HEK293T (cell line): ENCODE results near the gene CNGA3.

Experiments used
- BHLHE40 ChIP-seq: fragments of 450-650 bp; IDR thresholded peaks from 2 replicates; pipeline ENCODE4 v1.6.1; 2016; ENCODE audit warnings: mild to moderate bottlenecking, moderate library complexity, borderline replicate concordance
- CTBP1 ChIP-seq: fragments of 450-650 bp; IDR thresholded peaks from 2 replicates; pipeline ENCODE4 v1.6.1; 2016; ENCODE audit warnings: borderline replicate concordance
- ELF4 ChIP-seq: fragments of 450-650 bp; IDR thresholded peaks from 2 replicates; pipeline ENCODE4 v1.6.1; 2017; ENCODE audit warnings: antibody characterized with exemption
- FOXA1 ChIP-seq: fragments of 450-650 bp; IDR thresholded peaks from 2 replicates; pipeline ENCODE4 v1.6.1; 2016; ENCODE audit warnings: mild to moderate bottlenecking
- FOXK2 ChIP-seq: fragments of 450-650 bp; IDR thresholded peaks from 2 replicates; pipeline ENCODE4 v1.6.1; 2016; ENCODE audit warnings: mild to moderate bottlenecking
- FOXM1 ChIP-seq: fragments of 450-650 bp; IDR thresholded peaks from 2 replicates; pipeline ENCODE4 v1.6.1; 2017; ENCODE audit warnings: mild to moderate bottlenecking, borderline replicate concordance
- HDGF ChIP-seq: fragments of 450-650 bp; IDR thresholded peaks from 2 replicates; pipeline ENCODE4 v1.6.1; 2017; ENCODE audit warnings: antibody characterized with exemption, borderline replicate concordance
- L3MBTL2 ChIP-seq: fragments of 450-650 bp; conservative IDR thresholded peaks from 2 replicates; pipeline ENCODE4 v1.6.1; 2016; ENCODE audit warnings: mild to moderate bottlenecking
- LEF1 ChIP-seq: fragments of 450-650 bp; IDR thresholded peaks from 2 replicates; pipeline ENCODE4 v1.6.1; 2017; ENCODE audit warnings: mild to moderate bottlenecking, borderline replicate concordance
- NFRKB ChIP-seq: fragments of 450-650 bp; IDR thresholded peaks from 2 replicates; pipeline ENCODE4 v1.6.1; 2016; ENCODE audit warnings: mild to moderate bottlenecking, moderate library complexity
- SP1 ChIP-seq: fragments of 450-650 bp; IDR thresholded peaks from 2 replicates; pipeline ENCODE4 v1.6.1; 2017
- SUZ12 ChIP-seq: fragments of 450-650 bp; IDR thresholded peaks from 2 replicates; pipeline ENCODE4 v1.6.1; 2016; ENCODE audit warnings: mild to moderate bottlenecking
- TARDBP ChIP-seq: fragments of 450-650 bp; IDR thresholded peaks from 2 replicates; pipeline ENCODE4 v1.6.1; 2016
- ZNF384 ChIP-seq: fragments of 450-650 bp; IDR thresholded peaks from 2 replicates; pipeline ENCODE4 v1.6.1; 2016

GRCh38 chr2:98391581-98392270 lies 45.5 kb downstream of the CNGA3 start:
- no peak for TF ChIP-seq TARDBP
- no peak for TF ChIP-seq FOXM1
- no peak for TF ChIP-seq SP1
- TF ChIP-seq HDGF = no peak
- TF ChIP-seq FOXA1 = no peak
- no peak for TF ChIP-seq ELF4
- TF ChIP-seq BHLHE40 = no peak
- TF ChIP-seq CTBP1 = no peak
- no peak for TF ChIP-seq NFRKB
- TF ChIP-seq LEF1 = no peak
- TF ChIP-seq SUZ12 = no peak
- TF ChIP-seq FOXK2 = no peak
- TF ChIP-seq ZNF384 = no peak
- TF ChIP-seq L3MBTL2 = no peak
